Measurements from ENCODE around the gene UBA52.

DNA sequence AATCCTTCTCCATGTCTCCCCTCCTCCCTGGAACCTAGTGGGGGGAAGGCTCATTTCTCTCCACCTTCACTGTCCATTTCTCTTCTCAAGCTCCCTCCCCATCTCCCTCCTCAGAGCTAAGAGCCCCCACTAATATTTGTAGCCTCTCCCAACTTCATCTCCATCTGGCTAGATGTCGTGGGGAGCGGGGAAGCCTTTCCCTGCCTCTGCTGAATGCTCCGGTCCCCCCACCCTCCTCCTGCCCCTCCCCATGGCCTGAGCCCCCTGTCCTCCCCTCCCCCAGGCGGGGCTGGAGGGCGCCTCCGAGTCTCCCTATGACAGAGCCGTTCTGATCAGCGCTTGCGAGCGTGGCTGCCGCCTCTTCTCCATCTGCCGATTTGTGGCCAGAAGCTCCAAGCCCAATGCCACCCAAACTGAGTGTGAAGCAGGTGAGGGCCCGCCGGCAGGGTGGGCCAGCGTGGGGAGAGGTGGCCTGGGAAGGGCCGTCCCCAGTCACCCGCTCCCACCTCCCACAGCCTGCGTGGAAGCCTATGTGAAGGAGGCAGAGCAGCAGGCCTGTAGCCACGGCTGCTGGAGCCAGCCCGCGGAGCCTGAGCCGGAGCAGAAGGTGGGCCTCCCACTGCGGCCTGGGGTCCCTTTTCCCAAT lies 42.1 kb downstream of the UBA52 start:
- TF ChIP-seq, protein P1, sequence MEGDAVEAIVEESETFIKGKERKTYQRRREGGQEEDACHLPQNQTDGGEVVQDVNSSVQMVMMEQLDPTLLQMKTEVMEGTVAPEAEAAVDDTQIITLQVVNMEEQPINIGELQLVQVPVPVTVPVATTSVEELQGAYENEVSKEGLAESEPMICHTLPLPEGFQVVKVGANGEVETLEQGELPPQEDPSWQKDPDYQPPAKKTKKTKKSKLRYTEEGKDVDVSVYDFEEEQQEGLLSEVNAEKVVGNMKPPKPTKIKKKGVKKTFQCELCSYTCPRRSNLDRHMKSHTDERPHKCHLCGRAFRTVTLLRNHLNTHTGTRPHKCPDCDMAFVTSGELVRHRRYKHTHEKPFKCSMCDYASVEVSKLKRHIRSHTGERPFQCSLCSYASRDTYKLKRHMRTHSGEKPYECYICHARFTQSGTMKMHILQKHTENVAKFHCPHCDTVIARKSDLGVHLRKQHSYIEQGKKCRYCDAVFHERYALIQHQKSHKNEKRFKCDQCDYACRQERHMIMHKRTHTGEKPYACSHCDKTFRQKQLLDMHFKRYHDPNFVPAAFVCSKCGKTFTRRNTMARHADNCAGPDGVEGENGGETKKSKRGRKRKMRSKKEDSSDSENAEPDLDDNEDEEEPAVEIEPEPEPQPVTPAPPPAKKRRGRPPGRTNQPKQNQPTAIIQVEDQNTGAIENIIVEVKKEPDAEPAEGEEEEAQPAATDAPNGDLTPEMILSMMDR (IDR thresholded peaks at IDR 0.05; ENCODE audit: insufficient read depth, low read length, poor library complexity, severe bottlenecking): no peak
- no peak for TF ChIP-seq EZH2phosphoT487 (conservative IDR thresholded peaks at IDR 0.05; ENCODE audit: low read length)
